ENCODE measurements around the gene SYMPK. TPM values are rescaled to one million over a fixed set of nuclear protein-coding genes. Genes with fewer than 3 reads are reported as not detected.

The SYMPK gene
- total RNA-seq, 4 donors from 2014 or later, result 32.8 to 76.3 (median 44.1) TPM

GRCh38 chr19:45854167-45854778 lies 8.7 kb downstream of the SYMPK start:
- Histone ChIP-seq H3K4me1 (no peaks in the 10 kb centered on the region), H3K36me3 (peaks cover 53% of the 10 kb centered on the region), H3K9me3 (no peaks in the 10 kb centered on the region), H3K27me3 (no peaks in the 10 kb centered on the region), H3K27ac (no peak overlapping the region), H3K4me3 (no peak overlapping the region)
- WGBS, result 95% methylated on average over 16 of the region's 16 CpGs
- no peak for DNase-seq (ENCODE audit: low spot score in 2 of 2)
- no peak for TF ChIP-seq EP300 (IDR thresholded peaks at IDR 0.05)

GRCh38 chr19:45852983-45853382 lies 10.0 kb downstream of the SYMPK start:
- Histone ChIP-seq H3K27me3 (no peaks in the 10 kb centered on the region), H3K4me1 (no peaks in the 10 kb centered on the region), H3K9me3 (no peaks in the 10 kb centered on the region), H3K4me3 (no peak overlapping the region), H3K36me3 (peaks cover 65% of the 10 kb centered on the region), H3K27ac (no peak overlapping the region)
- no peak for TF ChIP-seq CTCF (IDR thresholded peaks at IDR 0.05)
- no peak for TF ChIP-seq POLR2AphosphoS5 (IDR thresholded peaks at IDR 0.05)
- no peak for TF ChIP-seq POLR2A (IDR thresholded peaks at IDR 0.05)
- no peak for TF ChIP-seq EP300 (IDR thresholded peaks at IDR 0.05)
- no peak for DNase-seq (ENCODE audit: low spot score in 2 of 2)
- 65% methylated on average over 5 of the region's 7 CpGs for WGBS

GRCh38 chr19:45852145-45852750 lies 10.7 kb downstream of the SYMPK start:
- H3K36me3 ChIP-seq, result peaks cover 73% of the 10 kb centered on the region
- no peaks in the 10 kb centered on the region for H3K9me3 ChIP-seq
- no peak for DNase-seq (ENCODE audit: low spot score in 2 of 2)
- TF ChIP-seq EP300 (IDR thresholded peaks at IDR 0.05), result no peak
- H3K27me3 ChIP-seq, result no peaks in the 10 kb centered on the region
- 89% methylated on average over 10 of the region's 10 CpGs for whole genome bisulfite sequencing
- H3K4me3 ChIP-seq, result no peak overlapping the region
- H3K27ac ChIP-seq, result no peak overlapping the region
- H3K4me1 ChIP-seq, result no peaks in the 10 kb centered on the region

GRCh38 chr19:45848922-45849321 lies 14.0 kb downstream of the SYMPK start:
- H3K36me3 ChIP-seq, result peaks cover 99% of the 10 kb centered on the region
- DNase-seq (ENCODE audit: low spot score in 2 of 2), result no peak
- 93% methylated on average over 4 of the region's 4 CpGs for WGBS

GRCh38 chr19:45847663-45848062 lies 15.3 kb downstream of the SYMPK start:
- H3K9me3 ChIP-seq, result no peaks in the 10 kb centered on the region
- WGBS, result 95% methylated on average over 9 of the region's 13 CpGs
- DNase-seq (ENCODE audit: low spot score in 2 of 2), result no peak
- H3K4me3 ChIP-seq, result no peak overlapping the region
- no peaks in the 10 kb centered on the region for H3K4me1 ChIP-seq
- no peak for TF ChIP-seq CTCF (IDR thresholded peaks at IDR 0.05)
- no peak for TF ChIP-seq POLR2A (IDR thresholded peaks at IDR 0.05)
- no peak for TF ChIP-seq EP300 (IDR thresholded peaks at IDR 0.05)
- no peak for TF ChIP-seq POLR2AphosphoS5 (IDR thresholded peaks at IDR 0.05)
- H3K27me3 ChIP-seq, result no peaks in the 10 kb centered on the region
- no peak overlapping the region for H3K27ac ChIP-seq
- H3K36me3 ChIP-seq, result peaks cover 99% of the 10 kb centered on the region

More at GRCh38 chr19:45848922-45849321, 14.0 kb downstream of the SYMPK start:
- H3K27ac ChIP-seq, result no peak overlapping the region
- H3K4me3 ChIP-seq, result no peak overlapping the region
- H3K9me3 ChIP-seq, result no peaks in the 10 kb centered on the region
- no peaks in the 10 kb centered on the region for H3K27me3 ChIP-seq
- no peaks in the 10 kb centered on the region for H3K4me1 ChIP-seq
- no peak for TF ChIP-seq POLR2A (IDR thresholded peaks at IDR 0.05)
- no peak for TF ChIP-seq CTCF (IDR thresholded peaks at IDR 0.05)
- TF ChIP-seq EP300 (IDR thresholded peaks at IDR 0.05), result no peak
- TF ChIP-seq POLR2AphosphoS5 (IDR thresholded peaks at IDR 0.05), result no peak

GRCh38 chr19:45842198-45842597 lies 20.7 kb downstream of the SYMPK start:
- Histone ChIP-seq H3K27me3 (no peaks in the 10 kb centered on the region), H3K9me3 (no peaks in the 10 kb centered on the region), H3K4me3 (no peak overlapping the region), H3K27ac (no peak overlapping the region), H3K4me1 (no peaks in the 10 kb centered on the region), H3K36me3 (peaks cover 97% of the 10 kb centered on the region)
- no peak for DNase-seq (ENCODE audit: low spot score in 2 of 2)
- no peak for TF ChIP-seq POLR2A (IDR thresholded peaks at IDR 0.05)
- WGBS, result 99% methylated on average over 9 of the region's 14 CpGs

Measured in suprapubic skin (tissue), 4 donors.